Adrenal gland (tissue), 5 donors: ENCODE data around the gene PAPLN.

ENCODE experiments used
- CTCF ChIP-seq, 6 experiments: fragments of 450-650 bp in 4 of 6; fragments of 200-600 bp in 2 of 6; sonication (generic) in 1 of 6; IDR thresholded peaks; 1 replicate in 5 of 6; 2 replicates in 1 of 6; pipeline versions ENCODE4 v1.5.1 to v1.8.0; 2016 to 2021; ENCODE audit warnings: antibody characterized with exemption in 6 of 6, mild to moderate bottlenecking in 2 of 6, moderate library complexity in 1 of 6
- POLR2A ChIP-seq, 2 donors: fragments of 450-650 bp; IDR thresholded peaks; one replicate each; pipeline ENCODE4 v1.6.1; 2017; ENCODE audit warnings: antibody characterized with exemption in 2 of 2, mild to moderate bottlenecking in 2 of 2, moderate library complexity in 1 of 2
- donor health status: DM: no; HTN: no; CAD: no.

DNA sequence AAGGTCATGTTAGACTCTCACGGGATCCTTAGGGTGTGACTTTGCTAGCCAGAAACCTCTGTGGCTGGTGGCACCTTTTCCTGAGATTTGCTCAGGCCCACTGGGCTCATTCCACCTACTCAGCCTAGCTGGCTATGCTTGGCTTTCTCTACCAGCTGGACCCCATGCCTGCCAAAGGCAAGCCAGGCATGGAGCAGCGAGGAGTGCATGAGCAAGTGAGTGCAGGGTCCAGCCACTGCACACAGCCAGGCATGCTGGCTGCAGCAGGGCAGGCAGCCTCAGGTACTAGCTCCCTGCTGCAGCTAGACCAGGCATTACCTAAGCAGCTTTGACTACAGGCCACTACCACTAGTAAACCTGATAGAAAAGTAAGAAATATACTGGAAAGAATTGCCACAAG lies 29.7 kb upstream of the PAPLN start:
- no peak for TF ChIP-seq CTCF (IDR thresholded peaks at IDR 0.05)
- no peak for TF ChIP-seq POLR2A (IDR thresholded peaks at IDR 0.05)
